ENCODE results near the gene ARRB1.
A peak's percentile ranks its signal among the peaks of the same experiment; 100 is the strongest.

ARRB1 gene

GRCh38 chr11:75346912-75347647 is 4.4 kb downstream of the ARRB1 start:
- no peak for TF ChIP-seq CTCF (IDR thresholded peaks at IDR 0.05; ENCODE audit: low read length, missing control alignments)
- DNase-seq (ENCODE audit: low read depth): peak; percentile 62

GRCh38 chr11:75346296-75346695 is 5.2 kb downstream of the ARRB1 start:
- no peak overlapping the region for H3K4me3 ChIP-seq (replicated peaks; ENCODE audit: low read depth, low read length)
- no peak for TF ChIP-seq CTCF (IDR thresholded peaks at IDR 0.05; ENCODE audit: low read length, missing control alignments)
- DNase-seq (ENCODE audit: low read depth): no peak

More at GRCh38 chr11:75346912-75347647, 4.4 kb downstream of the ARRB1 start:
- H3K4me3 ChIP-seq (replicated peaks; ENCODE audit: low read depth, low read length): no peak overlapping the region

GRCh38 chr11:75345455-75346160 is 5.9 kb downstream of the ARRB1 start:
- TF ChIP-seq CTCF (IDR thresholded peaks at IDR 0.05; ENCODE audit: low read length, missing control alignments): no peak
- DNase-seq (ENCODE audit: low read depth): no peak
- no peak overlapping the region for H3K4me3 ChIP-seq (replicated peaks; ENCODE audit: low read depth, low read length)

- no peak for TF ChIP-seq CTCF (IDR thresholded peaks at IDR 0.05; ENCODE audit: low read length, missing control alignments)
- H3K4me3 ChIP-seq (replicated peaks; ENCODE audit: low read depth, low read length): no peak overlapping the region
- DNase-seq (ENCODE audit: low read depth): no peak
These were observed 6.6 kb downstream of the ARRB1 start for GRCh38 chr11:75344761-75345454.

GRCh38 chr11:75344186-75344585 is 7.3 kb downstream of the ARRB1 start:
- TF ChIP-seq CTCF (IDR thresholded peaks at IDR 0.05; ENCODE audit: low read length, missing control alignments): no peak
- no peak overlapping the region for H3K4me3 ChIP-seq (replicated peaks; ENCODE audit: low read depth, low read length)
- no peak for DNase-seq (ENCODE audit: low read depth)

GRCh38 chr11:75342966-75343870 is 8.2 kb downstream of the ARRB1 start:
- H3K4me3 ChIP-seq (replicated peaks; ENCODE audit: low read depth, low read length): no peak overlapping the region
- peak; percentile 45 for DNase-seq (ENCODE audit: low read depth)
- TF ChIP-seq CTCF (IDR thresholded peaks at IDR 0.05; ENCODE audit: low read length, missing control alignments): no peak
